ENCODE data around the gene ANXA3.
"Not testable (repeated sequence)": the region's sequence is repeated elsewhere in the genome, so short reads cannot be mapped to it uniquely, and the experiment has no call there.

ANXA3 gene

DNA sequence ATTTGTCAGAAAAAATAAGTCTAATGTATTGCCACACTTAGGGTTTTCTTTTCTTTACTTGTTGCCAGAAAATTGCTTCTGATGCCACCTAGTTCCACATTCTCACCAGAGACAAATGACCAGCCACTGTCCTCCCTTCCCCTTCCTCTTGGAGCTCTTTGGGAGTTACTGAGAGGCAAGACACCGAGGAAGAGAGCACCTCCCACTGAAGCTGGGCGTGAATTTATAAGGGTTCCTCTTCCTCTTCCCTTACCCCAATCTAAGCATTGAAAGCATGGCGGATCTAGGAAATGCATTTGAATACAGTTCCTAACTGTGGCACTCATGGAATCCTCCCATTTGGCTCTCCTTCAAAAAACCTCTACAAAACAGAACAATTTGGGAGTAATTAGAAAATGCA is 30.0 kb downstream of the ANXA3 start:
- DNase-seq: no peak

- DNase-seq: no peak
Measured at GRCh38 chr4:78584863-78585547, 33.4 kb downstream of the ANXA3 start.

GRCh38 chr4:78585633-78586032 is 34.1 kb downstream of the ANXA3 start:
- no peak for DNase-seq

- no peak for DNase-seq
Measured at GRCh38 chr4:78588894-78589545, 37.5 kb downstream of the ANXA3 start.

GRCh38 chr4:78591404-78591803 is 39.8 kb downstream of the ANXA3 start:
- no peak for DNase-seq

- DNase-seq: no peak
Measured at GRCh38 chr4:78592088-78592783, 40.7 kb downstream of the ANXA3 start.

- DNase-seq: no peak
Measured at GRCh38 chr4:78596111-78596742, 44.7 kb downstream of the ANXA3 start.

DNA sequence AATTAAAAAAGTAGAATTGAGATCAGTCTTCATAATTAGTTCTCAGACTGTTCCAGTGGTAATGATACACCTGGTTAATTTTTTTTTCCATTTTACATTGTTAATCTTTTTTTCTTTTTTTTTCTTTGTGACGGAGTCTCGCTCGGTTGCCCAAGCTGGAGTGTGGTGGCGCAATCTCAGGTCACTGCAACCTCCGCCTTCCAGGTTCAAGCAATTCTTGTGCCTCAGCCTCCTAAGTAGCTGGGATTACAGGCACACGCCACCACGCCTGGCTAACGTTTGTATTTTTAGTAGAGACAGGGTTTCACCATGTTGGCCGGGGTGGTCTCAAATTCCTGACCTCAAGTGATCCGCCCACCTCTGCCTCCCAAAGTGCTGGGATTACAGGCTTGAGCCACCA is 46.9 kb downstream of the ANXA3 start:
- not testable (repeated sequence) for DNase-seq

GRCh38 chr4:78599147-78599546 is 47.6 kb downstream of the ANXA3 start:
- no peak for DNase-seq

DNA sequence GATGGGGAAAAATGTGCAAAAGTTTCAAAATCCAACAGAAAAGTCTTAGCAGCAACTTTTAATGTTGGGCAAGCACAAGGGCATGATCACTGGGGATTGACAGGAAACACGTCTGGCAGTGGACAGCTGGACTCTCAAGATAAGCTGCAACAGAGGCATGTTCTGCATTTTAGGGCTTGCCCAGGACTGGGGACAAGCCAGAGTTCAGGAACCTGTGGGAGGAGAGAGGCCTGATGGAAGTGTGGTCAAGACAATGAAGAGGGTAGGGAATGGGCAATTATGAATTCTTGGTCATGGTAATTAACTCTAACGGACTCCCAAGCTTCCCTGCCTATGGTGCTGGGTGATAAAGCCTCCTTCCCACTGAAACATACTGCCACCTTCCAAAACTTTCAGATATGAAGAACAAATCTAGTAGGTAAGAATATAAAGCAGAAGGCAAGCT is 48.4 kb downstream of the ANXA3 start:
- DNase-seq: no peak

GRCh38 chr4:78601013-78601412 is 49.4 kb downstream of the ANXA3 start:
- DNase-seq: no peak

GRCh38 chr4:78602334-78602733 is 50.8 kb downstream of the ANXA3 start:
- DNase-seq: no peak

GRCh38 chr4:78603384-78603783 is 51.8 kb downstream of the ANXA3 start:
- no peak for DNase-seq

GRCh38 chr4:78604988-78605387 is 53.4 kb downstream of the ANXA3 start:
- DNase-seq: no peak

GRCh38 chr4:78606035-78606434 is 54.5 kb downstream of the ANXA3 start:
- DNase-seq: no peak

DNA sequence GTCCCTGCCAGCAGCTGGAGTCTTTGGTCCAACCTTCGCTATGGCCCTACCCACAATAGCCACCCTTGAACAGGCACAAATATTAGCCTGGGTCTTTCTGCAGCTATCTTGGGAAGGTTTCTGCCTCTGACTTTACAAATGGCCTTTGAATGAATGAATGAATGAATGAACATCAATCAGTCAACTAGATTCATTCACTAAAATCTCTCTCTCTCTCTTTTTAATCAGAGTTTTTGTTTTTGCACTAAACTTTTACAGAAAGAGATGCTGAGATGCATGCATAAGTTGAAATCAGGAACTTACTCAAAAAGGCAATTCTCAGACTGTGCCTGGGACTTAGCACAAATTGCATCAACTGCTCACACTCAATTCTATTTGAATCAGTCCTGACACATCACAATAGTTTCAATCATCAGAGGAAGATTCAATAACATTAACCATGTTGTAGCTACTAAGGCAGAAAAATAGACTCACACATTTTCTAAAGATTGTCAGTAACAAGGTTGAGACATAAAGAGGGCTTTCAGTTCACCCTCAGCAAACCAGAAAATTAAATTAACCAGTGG is 55.0 kb downstream of the ANXA3 start:
- DNase-seq: no peak

DNA sequence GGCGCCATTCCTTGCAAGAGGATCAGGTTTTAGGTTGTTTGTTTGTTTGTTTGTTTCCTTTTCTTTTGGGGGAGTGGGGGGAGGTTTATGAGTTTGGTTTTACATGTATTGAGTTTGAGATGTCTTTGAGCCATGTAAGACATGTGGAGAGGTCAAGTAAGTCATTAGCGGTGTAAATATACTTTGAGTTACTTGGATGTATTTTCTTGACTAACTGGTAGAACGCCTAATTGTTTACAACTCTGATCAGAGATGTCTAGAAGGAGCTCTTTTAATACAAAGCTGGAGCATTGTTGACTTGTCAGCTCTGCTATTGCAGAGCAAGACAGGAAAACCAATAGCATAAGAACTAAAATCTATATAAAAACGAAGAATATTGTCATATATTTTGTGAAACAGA is 57.1 kb downstream of the ANXA3 start:
- DNase-seq: no peak

GRCh38 chr4:78609580-78609979 is 58.0 kb downstream of the ANXA3 start:
- DNase-seq: no peak

DNA sequence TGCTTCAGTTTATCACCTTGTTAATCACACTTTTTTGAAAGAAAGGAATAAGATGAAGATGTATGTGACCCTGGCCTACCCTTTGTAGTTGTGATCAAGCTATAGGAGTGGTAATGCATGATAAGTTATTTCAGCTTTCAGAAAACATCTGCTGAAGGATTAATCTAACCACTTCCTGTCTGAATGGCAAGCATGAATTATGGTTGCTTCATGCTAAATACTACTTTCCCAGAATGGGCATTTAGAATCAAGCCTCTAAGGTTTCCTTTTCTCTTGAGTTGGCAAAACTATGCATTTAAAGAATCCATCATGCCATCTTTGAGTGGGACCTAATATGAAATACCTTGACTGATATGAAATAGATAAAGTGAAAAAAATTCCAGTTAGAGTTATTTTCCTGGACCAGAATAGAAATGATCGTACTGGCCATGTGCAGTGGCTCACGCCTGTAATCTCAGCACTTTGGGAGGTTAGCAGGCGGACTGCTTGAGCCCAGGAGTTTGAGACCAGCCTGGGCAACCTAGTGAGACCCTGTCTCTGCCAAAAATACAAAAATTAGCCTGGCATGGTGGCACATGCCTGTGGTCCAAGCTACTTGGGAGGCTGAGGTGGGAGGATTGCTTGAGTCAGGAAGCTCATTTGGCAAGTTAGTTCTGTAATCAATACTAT is 59.1 kb downstream of the ANXA3 start:
- no peak for DNase-seq

DNA sequence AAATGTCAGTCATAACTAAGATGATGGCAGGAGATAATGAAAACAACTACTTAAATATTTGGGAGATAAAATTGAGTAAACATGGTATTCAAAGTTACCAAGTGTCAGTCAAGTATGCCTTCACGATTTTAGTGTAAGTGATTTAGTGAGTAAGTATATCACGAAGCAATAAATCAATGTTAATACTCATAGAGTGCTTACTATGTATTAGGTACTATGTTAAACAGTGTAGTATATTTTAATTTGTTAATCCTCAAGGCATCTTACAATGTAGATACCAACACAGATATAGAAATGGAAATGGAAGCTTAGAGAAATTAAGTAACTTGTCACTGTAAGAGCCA is 59.6 kb downstream of the ANXA3 start:
- no peak for DNase-seq

- DNase-seq: no peak
Measured at GRCh38 chr4:78612398-78613178, 61.0 kb downstream of the ANXA3 start.
